T-helper 17 cell (primary cell): ENCODE measurements around the gene NUPR2. TPM values are rescaled to one million over a fixed set of nuclear protein-coding genes. Genes with fewer than 3 reads are reported as not detected.
"Not testable (repeated sequence)": the region's sequence is repeated elsewhere in the genome, so short reads cannot be mapped to it uniquely, and the experiment has no call there.

Experiments
- ATAC-seq: fragments of 150-1000 bp; cut with Tn5 transposase; 2 replicates; pipeline ENCODE4 v1.10.0; 2021; ENCODE audit warnings: mild to moderate bottlenecking, moderate library complexity
- DNase-seq, 3 donors: peaks; one replicate each; pipeline versions ENCODE4 v3.0.0 to v3.0.0-alpha.2; 2020 to 2021
- H3K9me3 ChIP-seq: one replicate; pipeline ENCODE4 v1.7.0; 2013; ENCODE audit warnings: low read length, mild to moderate bottlenecking; ENCODE audit not compliant: control insufficient read depth, poor library complexity, severe bottlenecking
- H3K27ac Mint-ChIP-seq: one replicate; pipeline ENCODE4 v1.8.0; 2022; ENCODE audit warnings: mild to moderate bottlenecking, moderate library complexity, mixed read lengths
- H3K27me3 Mint-ChIP-seq: one replicate; pipeline ENCODE4 v1.8.0; 2022; ENCODE audit warnings: mixed read lengths
- H3K36me3 Mint-ChIP-seq: one replicate; pipeline ENCODE4 v1.8.0; 2022; ENCODE audit warnings: low read depth, mixed read lengths
- H3K4me1 Mint-ChIP-seq: one replicate; pipeline ENCODE4 v1.8.0; 2022; ENCODE audit warnings: mild to moderate bottlenecking, mixed read lengths
- H3K4me3 Mint-ChIP-seq: one replicate; pipeline ENCODE4 v1.8.0; 2022; ENCODE audit warnings: mild to moderate bottlenecking, moderate library complexity, mixed read lengths
- total RNA-seq, 4 donors: library from RNA in 2 of 4; stranded (reverse) in 2 of 4; gene quantifications; one replicate each; pipeline ENCODE4 v1.2.3 and lab custom pipeline; 2022 to 2026

NUPR2 gene, protein sequence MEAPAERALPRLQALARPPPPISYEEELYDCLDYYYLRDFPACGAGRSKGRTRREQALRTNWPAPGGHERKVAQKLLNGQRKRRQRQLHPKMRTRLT
- total RNA-seq: not detected
- total RNA-seq (lab: John Stamatoyannopoulos, UW): 0 to 0.08 reads per million in 2 donors

DNA sequence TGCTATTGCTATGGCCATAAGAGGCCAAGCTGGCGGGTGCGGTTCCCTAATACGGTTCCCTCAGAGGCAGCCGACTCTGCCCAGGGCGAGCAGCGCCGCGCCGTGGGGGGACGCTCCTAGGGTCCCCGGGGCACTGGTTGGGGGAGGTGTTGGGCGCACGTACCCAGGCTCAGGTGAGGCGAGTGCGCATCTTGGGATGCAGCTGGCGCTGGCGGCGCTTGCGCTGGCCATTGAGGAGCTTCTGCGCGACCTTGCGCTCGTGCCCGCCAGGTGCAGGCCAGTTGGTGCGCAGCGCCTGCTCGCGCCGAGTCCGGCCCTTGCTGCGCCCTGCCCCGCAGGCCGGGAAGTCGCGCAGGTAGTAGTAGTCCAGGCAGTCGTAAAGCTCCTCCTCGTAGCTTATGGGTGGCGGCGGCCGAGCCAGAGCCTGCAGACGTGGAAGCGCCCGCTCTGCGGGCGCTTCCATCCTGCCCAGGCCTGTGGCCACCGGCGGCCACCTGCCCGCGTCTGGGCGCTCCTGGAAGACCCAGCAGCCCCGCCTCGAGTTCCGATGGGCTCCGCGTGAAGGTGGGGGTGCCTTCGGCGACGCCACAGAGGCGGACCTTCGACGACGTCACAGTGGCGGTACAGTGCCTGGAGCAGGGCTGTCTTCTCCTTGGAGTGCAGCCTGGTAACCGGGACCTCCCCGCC, at the start of gene NUPR2:
NUPR2 (minus strand) TSS at position 566 of the 687 bp plus-strand sequence; CDS start at position 463, 103 bp downstream.
- H3K4me1 Mint-ChIP-seq: no peaks in the 10 kb centered on the region

DNA sequence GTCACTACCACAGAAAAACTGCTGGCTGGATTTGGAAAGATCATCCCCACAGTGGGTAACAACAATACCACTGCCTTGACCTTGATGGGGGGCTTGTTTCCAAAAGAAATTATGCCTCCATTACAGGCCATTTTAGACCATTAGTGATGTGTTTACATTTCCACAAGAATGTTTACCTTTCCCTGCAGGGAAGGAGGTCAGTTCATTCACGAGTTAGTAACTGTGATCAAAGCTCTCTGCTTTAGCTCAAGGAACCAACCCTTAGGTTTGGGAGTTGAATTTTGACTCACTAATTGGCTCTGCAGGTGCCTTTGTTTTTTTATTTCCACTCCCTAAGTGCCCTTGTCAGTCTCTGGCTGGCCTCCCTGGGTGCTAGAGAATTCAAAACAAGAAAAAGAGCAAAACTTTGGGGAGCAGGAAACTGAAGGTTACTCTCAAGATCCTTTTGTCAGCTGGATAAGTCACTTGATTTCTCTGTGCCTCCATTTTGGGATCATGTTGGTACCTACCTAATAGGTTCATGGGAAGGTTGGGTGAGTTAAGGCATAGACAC, 41.1 kb upstream of the NUPR2 start:
- Mint-ChIP-seq H3K4me1 (no peaks in the 10 kb centered on the region), H3K36me3 (no peaks in the 10 kb centered on the region), H3K27ac (no peak overlapping the region), H3K4me3 (no peak overlapping the region), H3K27me3 (no peaks in the 10 kb centered on the region)
- H3K9me3 ChIP-seq: no peaks in the 10 kb centered on the region
- ATAC-seq: no peak
- DNase-seq: no peak

More for the DNA sequence above, at the start of gene NUPR2:
- H3K36me3 Mint-ChIP-seq: peaks cover 3% of the 10 kb centered on the region
- H3K9me3 ChIP-seq: no peaks in the 10 kb centered on the region
- DNase-seq (no peak), ATAC-seq (no peak)
- no peak within 1 kb of the TSS for H3K27ac Mint-ChIP-seq
- no peak within 1 kb of the TSS for H3K4me3 Mint-ChIP-seq
- H3K27me3 Mint-ChIP-seq: peaks cover 29% of the 10 kb centered on the region

DNA sequence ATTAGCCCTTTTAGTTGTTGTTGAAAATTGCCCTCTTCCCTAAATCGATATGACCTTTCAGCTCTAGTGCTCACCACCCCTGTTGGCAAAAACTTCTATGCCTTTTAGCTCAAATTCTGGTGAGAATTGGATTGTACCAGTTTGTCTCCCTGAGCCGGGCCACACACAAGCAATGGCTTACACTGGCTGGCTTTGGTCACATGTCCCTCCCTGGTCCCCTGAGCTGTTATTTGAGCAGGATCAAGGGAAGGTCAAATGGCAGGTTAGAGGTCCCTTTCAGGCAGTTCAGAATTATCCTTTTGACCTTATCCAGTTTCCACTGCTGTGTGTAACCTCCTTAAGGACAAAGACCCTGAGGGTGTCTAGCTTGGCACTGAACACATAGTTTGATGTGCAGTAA, 14.8 kb upstream of the NUPR2 start:
- H3K27me3 Mint-ChIP-seq, H3K9me3 ChIP-seq, H3K36me3 Mint-ChIP-seq, DNase-seq, H3K27ac Mint-ChIP-seq, ATAC-seq, H3K4me3 Mint-ChIP-seq, H3K4me1 Mint-ChIP-seq: not testable (repeated sequence)

DNA sequence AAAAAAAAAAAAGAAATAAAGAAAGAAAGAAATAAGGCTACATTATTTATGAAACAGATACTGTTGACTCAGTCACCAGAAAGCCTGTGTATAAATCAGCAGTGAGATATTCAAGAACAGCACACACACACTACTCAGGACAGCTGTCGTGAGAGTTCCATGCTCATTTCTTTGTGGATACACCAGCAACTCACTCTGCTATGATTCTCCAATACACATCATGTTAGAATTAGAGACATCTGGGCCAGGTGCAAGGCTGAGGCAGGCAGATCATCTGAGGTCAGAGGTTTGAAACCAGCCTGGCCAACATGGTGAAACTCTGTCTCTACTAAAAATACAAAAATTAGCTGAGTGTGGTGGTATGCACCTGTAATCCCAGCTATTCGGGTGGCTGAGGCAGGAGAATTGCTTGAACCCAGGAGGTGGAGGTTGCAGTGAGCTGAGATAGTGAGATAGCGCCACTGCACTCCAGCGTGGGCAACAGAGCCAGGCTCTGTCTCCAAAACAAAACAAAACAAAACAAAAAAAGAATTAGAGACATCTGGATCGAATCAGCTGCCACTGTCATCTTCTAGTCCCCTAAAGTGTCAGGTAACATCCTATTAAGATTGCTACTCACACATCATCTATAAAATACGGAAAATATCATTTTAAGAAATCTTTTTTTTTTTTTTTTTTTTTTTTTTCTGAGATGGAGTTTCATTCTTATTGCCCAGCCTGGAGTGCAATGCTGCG, 11.2 kb upstream of the NUPR2 start:
- Mint-ChIP-seq H3K27ac (no peak overlapping the region), H3K4me1 (peaks cover 2% of the 10 kb centered on the region), H3K27me3 (no peaks in the 10 kb centered on the region), H3K36me3 (no peaks in the 10 kb centered on the region), H3K4me3 (no peak overlapping the region)
- DNase-seq (no peak), ATAC-seq (no peak)
- H3K9me3 ChIP-seq: no peaks in the 10 kb centered on the region

DNA sequence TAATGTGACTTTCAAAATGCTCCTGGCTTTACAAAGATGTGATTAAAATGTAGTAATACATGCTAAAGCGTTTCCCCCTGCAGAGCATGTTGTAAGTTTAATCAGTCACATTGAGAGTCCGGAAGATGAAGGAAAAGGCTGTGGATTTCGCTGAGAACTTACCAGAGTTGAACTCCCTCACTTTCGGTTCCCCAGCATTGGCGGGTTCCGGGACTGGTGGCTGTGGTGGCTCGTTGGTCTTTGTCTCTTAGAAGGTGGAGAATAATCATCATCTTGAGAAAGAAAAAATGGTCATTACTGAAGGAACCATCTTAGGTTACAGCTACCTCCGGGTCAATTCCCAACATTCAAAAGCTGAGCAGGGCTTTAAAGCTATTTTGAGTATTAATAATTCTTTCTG, 9.6 kb upstream of the NUPR2 start:
- ATAC-seq: no peak
- no peaks in the 10 kb centered on the region for H3K9me3 ChIP-seq
- H3K36me3 Mint-ChIP-seq: no peaks in the 10 kb centered on the region
- H3K27ac Mint-ChIP-seq: no peak overlapping the region
- peaks cover 2% of the 10 kb centered on the region for H3K4me1 Mint-ChIP-seq
- H3K27me3 Mint-ChIP-seq: no peaks in the 10 kb centered on the region
- DNase-seq: no peak
- H3K4me3 Mint-ChIP-seq: no peak overlapping the region

DNA sequence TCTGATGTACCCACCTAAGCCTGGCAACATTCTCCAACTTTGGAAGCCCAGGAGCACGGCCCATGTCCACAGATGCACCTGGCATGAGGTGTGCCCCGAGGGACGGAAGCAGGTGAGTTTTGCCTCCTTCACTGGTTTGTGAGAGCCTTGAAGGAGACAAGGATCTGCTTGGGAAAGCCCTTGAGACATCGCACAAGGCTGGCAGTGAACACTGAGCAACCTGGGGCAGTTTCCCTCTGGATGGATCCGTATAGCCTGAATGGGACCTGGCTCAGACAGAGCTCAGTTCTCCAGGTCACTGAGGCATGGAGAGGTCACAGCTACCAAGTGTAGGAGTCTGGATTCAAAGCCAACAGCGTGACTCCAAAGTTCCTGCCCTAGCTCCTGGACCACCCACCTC, 8.8 kb upstream of the NUPR2 start:
- DNase-seq (no peak), ATAC-seq (no peak)
- H3K36me3 Mint-ChIP-seq: no peaks in the 10 kb centered on the region
- H3K27ac Mint-ChIP-seq: no peak overlapping the region
- H3K4me1 Mint-ChIP-seq: peaks cover 2% of the 10 kb centered on the region
- H3K4me3 Mint-ChIP-seq: no peak overlapping the region
- H3K27me3 Mint-ChIP-seq: no peaks in the 10 kb centered on the region
- H3K9me3 ChIP-seq: no peaks in the 10 kb centered on the region

DNA sequence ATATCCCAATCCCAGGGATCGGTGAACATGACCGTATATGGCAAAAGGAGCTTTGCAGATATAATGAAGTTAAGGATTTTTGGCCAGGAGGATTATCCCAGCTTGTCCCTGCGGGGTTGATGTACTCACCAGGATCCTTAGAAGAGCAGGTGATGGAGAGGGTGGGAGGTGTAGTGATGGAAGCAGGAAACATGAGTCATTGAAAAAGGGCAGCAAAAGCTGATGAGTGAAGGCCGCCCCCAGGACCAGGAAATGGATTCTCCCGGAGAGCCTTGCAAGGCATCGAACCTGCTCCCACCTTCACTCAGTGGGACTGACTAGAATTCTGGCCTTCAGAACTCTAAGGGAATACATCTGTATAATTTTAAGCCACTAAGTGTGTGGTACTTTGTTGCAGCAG, 5.2 kb upstream of the NUPR2 start:
- no peaks in the 10 kb centered on the region for H3K9me3 ChIP-seq
- Mint-ChIP-seq H3K4me1 (peaks cover 2% of the 10 kb centered on the region), H3K27ac (no peak overlapping the region), H3K27me3 (peaks cover 19% of the 10 kb centered on the region), H3K36me3 (peaks cover 2% of the 10 kb centered on the region), H3K4me3 (no peak overlapping the region)
- DNase-seq (no peak), ATAC-seq (no peak)

DNA sequence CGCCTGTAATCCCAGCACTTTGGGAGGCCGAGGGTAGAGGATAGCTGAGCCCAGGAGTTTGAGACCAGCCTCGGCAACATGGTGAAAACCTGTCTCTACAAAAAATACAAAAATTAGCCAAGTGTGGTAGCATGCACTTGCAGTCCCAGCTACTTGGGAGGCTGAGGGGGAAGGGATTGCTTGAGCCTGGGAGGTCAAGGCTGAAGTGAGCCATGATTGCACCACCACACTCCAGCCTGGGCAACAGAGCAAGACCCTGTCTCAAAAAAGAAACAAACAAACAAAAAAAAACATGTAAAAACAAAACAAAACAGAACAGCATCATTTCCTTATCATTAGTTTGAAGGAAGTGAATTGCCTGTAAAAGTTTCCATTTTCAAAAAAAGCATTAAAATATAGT, 4.0 kb downstream of the NUPR2 start:
- not testable (repeated sequence) for H3K4me3 Mint-ChIP-seq, H3K27ac Mint-ChIP-seq, DNase-seq, H3K36me3 Mint-ChIP-seq, H3K4me1 Mint-ChIP-seq, H3K9me3 ChIP-seq, ATAC-seq
- peaks cover 18% of the 10 kb centered on the region for H3K27me3 Mint-ChIP-seq

DNA sequence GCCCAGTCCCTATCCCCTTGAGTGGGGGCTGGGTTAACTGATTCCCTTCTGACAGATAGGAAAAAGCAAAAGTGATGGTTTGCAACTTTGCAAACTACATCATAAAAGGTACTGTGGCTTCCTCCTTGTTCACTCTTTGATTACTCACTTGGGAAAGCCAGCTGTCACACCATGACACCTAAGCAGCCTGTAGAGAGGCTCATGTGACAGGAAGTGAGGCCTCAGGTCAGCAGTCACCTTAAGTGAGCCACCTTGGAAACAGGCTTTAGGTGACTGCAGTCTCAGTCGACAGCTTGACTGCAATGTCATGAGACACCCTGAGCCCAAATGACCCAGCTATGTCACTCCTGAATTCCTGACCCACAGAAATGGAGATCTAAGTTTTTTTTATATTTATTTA, 5.6 kb downstream of the NUPR2 start:
- no peak overlapping the region for H3K4me3 Mint-ChIP-seq
- no peaks in the 10 kb centered on the region for H3K36me3 Mint-ChIP-seq
- peaks cover 9% of the 10 kb centered on the region for H3K27me3 Mint-ChIP-seq
- ATAC-seq (no peak), DNase-seq (no peak)
- peaks cover 12% of the 10 kb centered on the region for H3K4me1 Mint-ChIP-seq
- H3K9me3 ChIP-seq: no peaks in the 10 kb centered on the region
- no peak overlapping the region for H3K27ac Mint-ChIP-seq

DNA sequence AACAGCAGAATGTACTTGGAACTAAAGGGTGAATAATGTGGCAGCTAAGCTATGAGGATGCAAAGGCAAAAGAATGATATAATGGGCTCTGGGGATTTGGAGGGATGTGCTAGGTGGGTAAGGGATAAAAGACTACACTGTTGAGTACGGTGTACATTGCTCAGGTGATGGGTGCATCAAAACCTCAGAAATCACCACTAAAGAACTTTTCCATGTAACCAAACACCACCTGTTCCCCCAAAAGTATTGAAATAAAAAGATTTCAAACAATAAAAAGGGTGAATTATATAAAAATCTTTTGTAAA, 8.3 kb downstream of the NUPR2 start:
- H3K4me3 Mint-ChIP-seq: no peak overlapping the region
- no peaks in the 10 kb centered on the region for H3K36me3 Mint-ChIP-seq
- H3K4me1 Mint-ChIP-seq: peaks cover 15% of the 10 kb centered on the region
- DNase-seq: no peak
- no peaks in the 10 kb centered on the region for H3K9me3 ChIP-seq
- no peak for ATAC-seq
- peak overlapping the region; percentile 94 for H3K27ac Mint-ChIP-seq
- H3K27me3 Mint-ChIP-seq: no peaks in the 10 kb centered on the region

DNA sequence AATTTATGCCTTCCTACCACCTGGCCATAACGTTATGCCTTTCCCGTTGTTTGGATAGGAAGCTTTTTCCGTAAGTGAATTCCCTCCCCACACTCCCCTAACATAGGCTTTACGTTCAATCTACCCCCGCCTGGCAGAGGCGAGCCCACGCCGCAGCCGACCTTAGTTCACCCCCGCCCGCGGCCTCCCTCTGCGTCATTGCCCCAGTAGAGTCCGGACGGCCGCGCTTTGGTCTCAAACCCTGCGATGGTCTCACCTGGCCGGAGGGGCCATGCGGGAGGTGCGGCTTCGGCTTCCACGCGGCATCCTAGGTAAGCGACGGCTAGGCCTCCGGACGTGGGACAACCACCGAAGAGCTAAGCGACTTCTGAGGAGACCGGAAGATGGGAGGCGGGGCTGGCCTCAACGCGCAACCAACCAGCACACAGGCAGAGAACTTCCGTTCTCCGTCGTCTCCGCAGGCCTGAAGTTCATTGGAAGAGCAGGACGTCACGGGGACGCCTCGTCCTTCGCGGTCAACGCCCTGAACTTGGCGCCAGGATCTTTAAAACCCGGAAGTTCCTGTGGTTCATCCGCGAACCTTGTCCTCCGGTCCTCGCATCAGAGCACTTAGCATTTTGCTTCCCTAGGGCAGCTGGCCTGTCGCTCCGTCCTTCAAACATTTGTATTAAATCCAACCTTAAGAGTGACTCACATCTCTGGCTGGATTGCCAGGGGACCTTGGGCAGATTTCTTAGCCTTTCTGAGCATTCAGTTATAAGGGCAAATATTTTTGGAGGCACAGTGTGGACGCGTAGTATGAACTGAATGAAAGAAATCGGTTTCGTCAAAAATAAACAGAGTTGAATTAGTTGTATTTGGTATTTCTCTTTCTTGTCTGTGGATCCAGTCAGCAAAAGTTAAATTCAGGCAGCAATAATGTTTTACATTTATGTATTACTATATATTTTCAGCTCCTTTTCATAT, 9.8 kb downstream of the NUPR2 start, which contains the start of gene CHCHD2:
CHCHD2 (minus strand) TSS at position 369 of the 966 bp plus-strand sequence; CDS start at position 306, 63 bp downstream.
- H3K36me3 Mint-ChIP-seq: no peaks in the 10 kb centered on the region
- ATAC-seq: peak; percentile 99
- peak within 1 kb of the TSS; percentile 97 for H3K4me3 Mint-ChIP-seq
- peaks cover 15% of the 10 kb centered on the region for H3K4me1 Mint-ChIP-seq
- no peaks in the 10 kb centered on the region for H3K27me3 Mint-ChIP-seq
- H3K9me3 ChIP-seq: no peaks in the 10 kb centered on the region
- peak within 1 kb of the TSS; percentile 94 for H3K27ac Mint-ChIP-seq
- DNase-seq: peak; percentile 83 to 89 (median 85)

DNA sequence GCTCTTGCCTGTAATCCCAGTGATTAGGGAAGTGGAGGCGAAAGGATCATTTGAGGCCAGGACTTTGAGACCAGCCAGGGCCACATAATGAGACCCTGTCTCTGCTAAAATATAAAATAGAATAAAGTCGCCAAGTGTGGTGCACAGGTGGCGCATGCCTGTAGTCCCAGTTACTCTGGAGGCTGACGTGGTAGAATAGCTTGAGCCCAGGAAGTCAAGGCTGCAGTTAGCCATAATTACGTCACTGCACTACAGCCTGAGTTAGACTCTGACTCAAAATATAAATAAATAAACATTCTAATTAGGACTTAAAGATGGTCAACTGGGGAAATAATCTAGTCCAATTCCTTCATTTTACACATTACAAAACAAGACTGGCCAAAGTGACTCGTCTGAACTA, 10.7 kb downstream of the NUPR2 start:
- Mint-ChIP-seq H3K36me3 (no peaks in the 10 kb centered on the region), H3K4me1 (peaks cover 15% of the 10 kb centered on the region), H3K27me3 (no peaks in the 10 kb centered on the region), H3K4me3 (peak overlapping the region; percentile 97), H3K27ac (peak overlapping the region; percentile 94)
- DNase-seq (peak in 1 of 3 donors; percentile 16), ATAC-seq (no peak)
- H3K9me3 ChIP-seq: no peaks in the 10 kb centered on the region
